ENCODE results near the gene TSPOAP1. TPM values are rescaled to one million over a fixed set of nuclear protein-coding genes. Genes with fewer than 3 reads are reported as not detected.

Gene TSPOAP1
- total and polyA plus RNA-seq, 2 of the 13 experiments (the other 11 are each of a cell fraction or from before 2014, with no cell fraction given) = not detected

- TF ChIP-seq CBX1 (IDR thresholded peaks at IDR 0.05; ENCODE audit: low read depth) (no peak), KDM2A (CRISPR knock-in tag; IDR thresholded peaks at IDR 0.05; ENCODE audit: borderline replicate concordance, low read depth) (no peak), CENPBD1 (CRISPR knock-in tag; IDR thresholded peaks at IDR 0.05; ENCODE audit: borderline replicate concordance, low read depth) (no peak), CEBPZ (IDR thresholded peaks at IDR 0.05; ENCODE audit: low read length) (no peak), HCFC1 (IDR thresholded peaks at IDR 0.05; ENCODE audit: low read depth, low read length) (no peak), ZBTB39 (CRISPR knock-in tag; IDR thresholded peaks at IDR 0.05) (no peak), HNF1A (IDR thresholded peaks at IDR 0.05; ENCODE audit: low read depth) (no peak), HNF1A (CRISPR knock-in tag; IDR thresholded peaks at IDR 0.05; ENCODE audit: borderline replicate concordance) (no peak), ZKSCAN8 (CRISPR knock-in tag; IDR thresholded peaks at IDR 0.05; ENCODE audit: borderline replicate concordance) (no peak)
Observed at GRCh38 chr17:58371300-58371950, 42.8 kb upstream of the TSPOAP1 start (continued).

Measured in HepG2 (cell line).